BLaER1 treated with 17β-estradiol and CSF1 and Interleukin-3, amounts not matched to agents 10 nM and 100 nM (cell line): ENCODE results near the gene KIF14.
A peak's percentile ranks its signal among the peaks of the same experiment; 100 is the strongest.

Experiments
- H3K27ac ChIP-seq, 11 experiments: shearing (Covaris generic); formaldehyde crosslinking; 2 replicates each; pipeline ENCODE4 v1.8.1; 2022
- H3K27me3 ChIP-seq, 11 experiments: shearing (Covaris generic); formaldehyde crosslinking; 2 replicates each; pipeline ENCODE4 v1.8.1; 2022
- H3K36me3 ChIP-seq, 11 experiments: shearing (Covaris generic); formaldehyde crosslinking; 2 replicates each; pipeline ENCODE4 v1.8.1; 2022
- H3K4me1 ChIP-seq, 10 experiments: shearing (Covaris generic); formaldehyde crosslinking; 2 replicates each; pipeline ENCODE4 v1.8.1; 2022
- H3K4me2 ChIP-seq, 11 experiments: shearing (Covaris generic); formaldehyde crosslinking; 2 replicates each; pipeline ENCODE4 v1.8.1; 2022
- H3K4me3 ChIP-seq, 10 experiments: shearing (Covaris generic); formaldehyde crosslinking; 2 replicates each; pipeline ENCODE4 v1.8.1; 2022
- H3K9ac ChIP-seq, 11 experiments: shearing (Covaris generic); formaldehyde crosslinking; 2 replicates each; pipeline ENCODE4 v1.8.1; 2022
- H3K9me3 ChIP-seq, 11 experiments: shearing (Covaris generic); formaldehyde crosslinking; replicated peaks in 1 of 11; 2 replicates each; pipeline ENCODE4 v1.8.1; 2022
- H4K20me1 ChIP-seq, 11 experiments: shearing (Covaris generic); formaldehyde crosslinking; 2 replicates each; pipeline ENCODE4 v1.8.1; 2022
- Cebpa-rat ChIP-seq, 11 experiments: shearing (Covaris generic); IDR thresholded peaks; 2 replicates each; pipeline ENCODE4 v1.8.1; 2022

KIF14 gene

DNA sequence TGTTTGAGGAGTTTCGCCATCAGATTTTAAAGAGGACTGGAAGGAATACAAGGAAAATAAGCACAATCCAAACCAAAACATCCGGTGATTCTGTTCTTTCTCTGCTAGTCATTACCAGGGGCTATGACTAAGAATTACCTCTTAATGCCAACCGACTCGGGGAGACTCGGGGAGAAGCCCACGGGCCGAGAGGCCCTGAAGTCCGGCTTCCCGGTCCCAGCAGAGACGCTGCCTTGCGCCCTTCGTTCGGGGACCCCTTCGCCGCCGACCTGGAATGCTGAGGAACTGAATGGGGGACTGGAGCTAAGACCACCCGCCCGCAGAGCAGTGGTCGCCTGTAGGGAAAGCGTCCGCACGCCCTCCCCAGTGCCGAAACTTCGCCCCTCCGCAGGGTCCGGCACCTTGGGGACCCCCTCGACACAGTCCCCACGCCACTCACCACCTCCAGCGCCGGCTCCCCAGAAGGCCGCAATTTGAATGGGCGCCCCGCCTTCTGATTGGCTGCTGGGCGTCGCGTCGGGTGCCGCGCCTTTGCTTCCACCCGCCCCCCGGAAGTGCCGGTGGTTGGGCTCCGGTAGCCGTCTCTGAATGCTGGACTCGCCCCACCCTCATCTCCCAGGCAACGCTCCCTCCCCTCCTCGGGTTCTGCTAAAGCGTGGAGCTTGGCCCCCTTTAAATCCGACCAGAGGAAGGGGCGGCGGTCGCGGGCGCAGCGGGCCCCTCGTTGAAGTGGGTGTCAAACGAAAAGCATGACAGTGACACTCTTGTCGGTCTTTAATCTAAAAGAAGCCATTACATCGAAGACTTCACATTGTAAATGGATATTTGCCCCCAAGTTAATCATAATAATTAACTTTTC, at the start of gene KIF14:
Gene KIF14, minus strand, starts transcription at position 479 of the 859 bp plus-strand sequence. CDS start 2,028 bp downstream, outside the sequence.
- Histone ChIP-seq H3K27ac (peak within 1 kb of the TSS; percentile 32 to 93 (median 87); a peak in 21 of 22 replicates), H4K20me1 (no peaks in the 10 kb centered on the region), H3K27me3 (no peaks in the 10 kb centered on the region), H3K9me3 (no peaks in the 10 kb centered on the region), H3K36me3 (peaks cover 0 to 35% (median 24%) of the 10 kb centered on the region in 11 experiments; a peak in 16 of 22 replicates), H3K9ac (peak within 1 kb of the TSS; percentile 81 to 93 (median 87)), H3K4me1 (peaks cover 28 to 50% (median 34%) of the 10 kb centered on the region in 10 experiments), H3K4me2 (peak within 1 kb of the TSS; percentile 69 to 92 (median 87)), H3K4me3 (peak within 1 kb of the TSS; percentile 66 to 91 (median 77))
- TF ChIP-seq Cebpa-rat (IDR thresholded peaks at IDR 0.05) = no peak

DNA sequence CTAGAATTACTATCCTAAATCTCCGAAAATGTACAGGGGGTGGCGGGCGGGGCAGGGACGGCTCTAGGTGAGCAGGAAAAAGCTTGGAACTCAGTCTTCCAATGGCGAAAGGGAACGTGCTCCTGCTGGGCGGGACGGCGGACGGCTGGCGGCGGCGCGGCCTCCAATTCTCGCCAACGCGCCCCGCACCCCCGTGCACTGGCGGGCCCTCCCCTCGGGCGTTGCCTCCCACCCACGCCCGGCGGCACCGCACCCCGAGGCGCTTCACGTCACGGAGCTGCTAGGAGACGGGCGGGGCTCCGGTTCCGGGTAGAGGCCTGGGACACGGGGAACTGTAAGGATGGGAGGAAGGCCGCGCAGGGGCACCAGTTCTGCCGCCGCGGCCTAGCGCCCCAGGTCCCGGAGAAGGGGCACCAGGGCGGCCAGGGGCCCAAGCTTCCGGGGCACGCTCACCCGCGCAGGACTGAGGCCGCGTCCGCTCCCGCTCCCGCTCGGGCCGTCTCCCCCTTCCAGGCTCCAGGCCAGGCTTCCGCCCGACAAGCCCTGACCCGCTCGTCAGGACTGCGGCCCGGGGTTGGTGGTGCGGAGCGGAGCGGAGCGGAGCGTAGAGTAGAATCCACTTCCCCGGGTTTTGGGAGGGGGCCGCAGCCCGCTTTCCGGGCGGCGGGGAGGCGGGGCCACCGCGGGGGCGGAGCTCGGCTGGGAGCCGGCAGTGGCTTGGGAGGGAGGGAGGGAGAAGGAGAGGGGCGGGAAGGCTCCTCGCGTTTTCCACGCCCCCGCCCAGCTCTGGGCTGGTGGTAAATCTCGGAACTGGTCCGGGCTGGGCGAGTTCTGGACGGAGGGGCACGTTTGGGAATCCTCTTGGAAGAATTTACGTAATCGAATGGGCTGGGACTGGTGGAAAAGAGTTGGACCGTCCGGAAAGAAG, 49.0 kb upstream of the KIF14 start, which contains the start of gene DDX59:
Gene DDX59, minus strand, starts transcription at position 594 of the 928 bp plus-strand sequence. CDS start 3,167 bp downstream, outside the sequence.
- H3K4me2 ChIP-seq = peak within 1 kb of the TSS; percentile 67 to 94 (median 86)
- TF ChIP-seq Cebpa-rat (IDR thresholded peaks at IDR 0.05) = no peak

DNA sequence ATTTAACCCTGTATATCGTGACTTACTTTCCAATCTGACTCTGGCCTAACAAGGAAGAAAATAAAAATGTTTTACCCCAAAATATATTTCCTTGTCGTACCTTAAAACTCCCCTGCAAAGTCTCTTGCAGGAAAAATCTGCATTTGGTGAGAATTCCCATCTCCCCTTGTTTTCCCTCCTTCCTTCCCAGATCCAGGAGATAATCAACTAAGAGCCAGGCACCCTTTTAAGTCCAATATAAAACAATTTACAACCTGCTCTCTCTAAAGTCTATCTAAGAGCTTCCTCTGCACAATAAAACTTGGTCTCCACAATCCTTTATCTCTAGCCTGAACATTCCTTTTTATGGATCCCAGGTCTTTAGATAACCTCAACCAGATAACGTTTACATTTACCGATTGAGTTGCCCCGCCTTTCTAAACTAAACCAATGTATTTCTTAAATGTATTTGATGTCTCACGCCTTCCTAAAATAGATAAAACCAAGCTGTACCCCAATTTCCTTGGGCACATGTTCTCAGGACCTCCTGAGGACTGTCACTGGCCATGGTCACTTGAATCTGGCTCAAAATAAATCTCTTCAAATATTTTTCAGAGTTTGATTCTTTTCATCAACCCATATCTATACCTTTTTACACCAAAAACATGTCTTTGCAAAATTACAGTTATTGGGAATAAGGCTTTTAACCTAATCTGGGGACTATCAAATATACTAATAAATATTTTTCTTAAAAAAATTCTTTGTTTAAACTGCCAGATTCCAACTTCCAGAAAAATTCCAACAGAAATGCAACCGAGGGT, 48.2 kb upstream of the KIF14 start:
- H3K27ac ChIP-seq = peak overlapping the region; percentile 99 to 100 (median 100)
- TF ChIP-seq Cebpa-rat (IDR thresholded peaks at IDR 0.05) = no peak

More for the DNA sequence above, 49.0 kb upstream of the KIF14 start, which contains the start of gene DDX59:
- no peaks in the 10 kb centered on the region for H3K27me3 ChIP-seq
- peaks cover 8 to 29% (median 23%) of the 10 kb centered on the region in 11 experiments; a peak in 21 of 22 replicates for H3K36me3 ChIP-seq
- H3K27ac ChIP-seq = peak within 1 kb of the TSS; percentile 99 to 100 (median 100)
- H3K9me3 ChIP-seq = no peaks in the 10 kb centered on the region
- H3K4me3 ChIP-seq = peak within 1 kb of the TSS; percentile 74 to 88 (median 81)
- H3K4me1 ChIP-seq = peaks cover 25 to 44% (median 31%) of the 10 kb centered on the region in 10 experiments
- H4K20me1 ChIP-seq = no peaks in the 10 kb centered on the region; a peak in 1 of 22 replicates
- H3K9ac ChIP-seq = peak within 1 kb of the TSS; percentile 99 to 100 (median 100)

GRCh38 chr1:200666309-200666708, 45.8 kb upstream of the KIF14 start:
- Histone ChIP-seq H3K27me3 (no peaks in the 10 kb centered on the region), H3K9me3 (no peaks in the 10 kb centered on the region), H3K27ac (no peak overlapping the region; a peak in 1 of 22 replicates), H3K4me2 (peak overlapping the region; percentile 0 to 68 (median 22); a peak in 16 of 22 replicates), H3K36me3 (peaks cover 39 to 62% (median 55%) of the 10 kb centered on the region in 11 experiments), H3K4me1 (peaks cover 27 to 42% (median 30%) of the 10 kb centered on the region in 10 experiments), H4K20me1 (peaks cover 0 to 6% (median 0%) of the 10 kb centered on the region in 11 experiments; a peak in 5 of 22 replicates), H3K4me3 (no peak overlapping the region), H3K9ac (peak overlapping the region in 3 of 11 experiments; percentile 12 to 29 (median 27); a peak in 4 of 22 replicates)
- TF ChIP-seq Cebpa-rat (IDR thresholded peaks at IDR 0.05) = no peak

More for the DNA sequence above, 48.2 kb upstream of the KIF14 start:
- H3K4me1 ChIP-seq = peaks cover 29 to 44% (median 31%) of the 10 kb centered on the region in 10 experiments
- H3K4me2 ChIP-seq = peak overlapping the region; percentile 67 to 94 (median 85)
- H3K9me3 ChIP-seq = no peaks in the 10 kb centered on the region
- peaks cover 15 to 38% (median 32%) of the 10 kb centered on the region in 11 experiments for H3K36me3 ChIP-seq
- H3K9ac ChIP-seq = peak overlapping the region; percentile 99 to 100 (median 100)
- H3K27me3 ChIP-seq = no peaks in the 10 kb centered on the region
- H3K4me3 ChIP-seq = peak overlapping the region; percentile 74 to 88 (median 81)
- H4K20me1 ChIP-seq = no peaks in the 10 kb centered on the region; a peak in 1 of 22 replicates

GRCh38 chr1:200665861-200666260, 45.3 kb upstream of the KIF14 start:
- TF ChIP-seq Cebpa-rat (IDR thresholded peaks at IDR 0.05) = no peak
- Histone ChIP-seq H3K27ac (no peak overlapping the region; a peak in 1 of 22 replicates), H3K27me3 (no peaks in the 10 kb centered on the region), H3K4me2 (peak overlapping the region; percentile 0 to 68 (median 22); a peak in 15 of 22 replicates), H4K20me1 (peaks cover 0 to 7% (median 0%) of the 10 kb centered on the region in 11 experiments; a peak in 5 of 22 replicates), H3K9me3 (no peaks in the 10 kb centered on the region), H3K36me3 (peaks cover 44 to 67% (median 60%) of the 10 kb centered on the region in 11 experiments), H3K4me1 (peaks cover 23 to 37% (median 25%) of the 10 kb centered on the region in 10 experiments), H3K9ac (peak overlapping the region in 3 of 11 experiments; percentile 12 to 29 (median 27); a peak in 4 of 22 replicates), H3K4me3 (no peak overlapping the region)

- Histone ChIP-seq H3K27ac (no peak overlapping the region), H4K20me1 (peaks cover 0 to 16% (median 0%) of the 10 kb centered on the region in 11 experiments; a peak in 6 of 22 replicates), H3K4me2 (no peak overlapping the region), H3K9me3 (no peaks in the 10 kb centered on the region), H3K4me3 (no peak overlapping the region), H3K4me1 (peaks cover under 1 to 11% (median 3%) of the 10 kb centered on the region in 10 experiments; a peak in 17 of 20 replicates), H3K36me3 (peaks cover 88 to 100% (median 98%) of the 10 kb centered on the region in 11 experiments), H3K9ac (no peak overlapping the region), H3K27me3 (no peaks in the 10 kb centered on the region)
- no peak for TF ChIP-seq Cebpa-rat (IDR thresholded peaks at IDR 0.05)
Measured at GRCh38 chr1:200660719-200661118, 40.2 kb upstream of the KIF14 start.

- Histone ChIP-seq H3K4me2 (no peak overlapping the region), H3K36me3 (peaks cover 81 to 100% (median 96%) of the 10 kb centered on the region in 11 experiments), H3K4me1 (peaks cover 0 to 19% (median 10%) of the 10 kb centered on the region in 10 experiments; a peak in 11 of 20 replicates), H3K27ac (no peak overlapping the region), H3K27me3 (no peaks in the 10 kb centered on the region), H3K4me3 (no peak overlapping the region), H3K9me3 (no peaks in the 10 kb centered on the region), H4K20me1 (peaks cover 0 to 16% (median 0%) of the 10 kb centered on the region in 11 experiments; a peak in 5 of 22 replicates), H3K9ac (no peak overlapping the region)
- TF ChIP-seq Cebpa-rat (IDR thresholded peaks at IDR 0.05) = no peak
Measured at GRCh38 chr1:200659269-200659668, 38.7 kb upstream of the KIF14 start.
